ENCODE data around the gene CLEC2A.
"Not testable (repeated sequence)": the region's sequence is repeated elsewhere in the genome, so short reads cannot be mapped to it uniquely, and the experiment has no call there.

The CLEC2A gene

DNA sequence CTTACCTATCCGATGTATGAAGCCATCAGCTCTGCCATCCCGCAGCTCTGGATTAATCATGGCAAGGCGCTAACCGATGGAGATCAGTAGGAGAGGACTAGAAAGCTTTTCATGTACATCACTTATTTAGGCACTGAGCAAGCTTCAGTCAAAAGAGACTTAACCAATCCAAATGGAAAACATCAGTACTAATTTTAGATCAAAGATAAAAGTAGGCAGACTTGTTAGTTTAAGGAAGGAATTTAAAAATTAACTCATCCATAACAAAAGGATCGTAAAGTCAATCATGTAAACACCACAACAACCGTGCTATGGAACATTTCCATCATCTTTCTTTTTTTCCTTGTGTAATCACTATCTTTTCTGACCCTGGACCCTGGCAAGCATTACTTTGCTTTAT, at the start of gene CLEC2A:
Gene CLEC2A (minus strand): TSS at position 101 of the 400 bp plus-strand sequence. CDS start 41 bp downstream, at position 60.
- ChIA-PET POLR2A (no interaction called here), CTCF (interaction anchor here (1.1 to 1.7 kb wide), 3 partner anchors 8 to 191 kb away, joined by 3 to 10 read pairs (median 5); no protein-coding TSS in a partner anchor)
- no peak for DNase-seq (ENCODE audit: low read depth, low spot score)
- TF ChIP-seq, protein P1, sequence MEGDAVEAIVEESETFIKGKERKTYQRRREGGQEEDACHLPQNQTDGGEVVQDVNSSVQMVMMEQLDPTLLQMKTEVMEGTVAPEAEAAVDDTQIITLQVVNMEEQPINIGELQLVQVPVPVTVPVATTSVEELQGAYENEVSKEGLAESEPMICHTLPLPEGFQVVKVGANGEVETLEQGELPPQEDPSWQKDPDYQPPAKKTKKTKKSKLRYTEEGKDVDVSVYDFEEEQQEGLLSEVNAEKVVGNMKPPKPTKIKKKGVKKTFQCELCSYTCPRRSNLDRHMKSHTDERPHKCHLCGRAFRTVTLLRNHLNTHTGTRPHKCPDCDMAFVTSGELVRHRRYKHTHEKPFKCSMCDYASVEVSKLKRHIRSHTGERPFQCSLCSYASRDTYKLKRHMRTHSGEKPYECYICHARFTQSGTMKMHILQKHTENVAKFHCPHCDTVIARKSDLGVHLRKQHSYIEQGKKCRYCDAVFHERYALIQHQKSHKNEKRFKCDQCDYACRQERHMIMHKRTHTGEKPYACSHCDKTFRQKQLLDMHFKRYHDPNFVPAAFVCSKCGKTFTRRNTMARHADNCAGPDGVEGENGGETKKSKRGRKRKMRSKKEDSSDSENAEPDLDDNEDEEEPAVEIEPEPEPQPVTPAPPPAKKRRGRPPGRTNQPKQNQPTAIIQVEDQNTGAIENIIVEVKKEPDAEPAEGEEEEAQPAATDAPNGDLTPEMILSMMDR (IDR thresholded peaks at IDR 0.05; ENCODE audit: insufficient read depth, low read length, missing control alignments) = no peak
- no peak within 1 kb of the TSS for H3K4me3 ChIP-seq (ENCODE audit: low read depth, low read length)

DNA sequence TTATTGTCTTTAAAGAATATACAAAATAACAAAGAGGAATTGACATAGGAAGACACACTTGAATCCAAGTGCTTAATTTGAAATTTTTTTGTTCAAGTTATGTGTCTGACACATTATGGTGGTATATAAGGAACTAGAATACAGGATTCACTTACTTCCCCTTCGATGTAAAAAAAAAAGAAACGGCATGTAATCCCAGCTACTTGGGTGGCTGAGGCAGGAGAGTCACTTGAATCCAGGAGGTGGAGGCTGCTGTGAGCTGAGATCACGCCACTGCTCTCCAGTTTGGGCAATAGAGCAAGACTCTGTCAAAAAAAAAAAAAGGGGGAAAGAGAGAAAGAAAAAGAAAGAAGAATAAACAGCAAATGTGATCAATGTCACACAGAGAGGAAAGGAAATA, 48.0 kb upstream of the CLEC2A start:
- POLR2A ChIA-PET = no interaction called here
- no peak for DNase-seq (ENCODE audit: low read depth, low spot score)
- CTCF ChIA-PET = no interaction called here
- TF ChIP-seq, protein P1 (IDR thresholded peaks at IDR 0.05; ENCODE audit: insufficient read depth, low read length, missing control alignments) = no peak
- H3K4me3 ChIP-seq (ENCODE audit: low read depth, low read length) = no peak overlapping the region

GRCh38 chr12:9977916-9978315, 45.7 kb upstream of the CLEC2A start:
- H3K4me3 ChIP-seq (ENCODE audit: low read depth, low read length) = no peak overlapping the region
- ChIA-PET CTCF (interaction anchor here (1.3 kb wide), 1 partner anchor 228 kb away, joined by 4 read pairs; no protein-coding TSS in a partner anchor), POLR2A (no interaction called here)
- DNase-seq (ENCODE audit: low read depth, low spot score) = no peak
- TF ChIP-seq, protein P1 (IDR thresholded peaks at IDR 0.05; ENCODE audit: insufficient read depth, low read length, missing control alignments) = no peak

DNA sequence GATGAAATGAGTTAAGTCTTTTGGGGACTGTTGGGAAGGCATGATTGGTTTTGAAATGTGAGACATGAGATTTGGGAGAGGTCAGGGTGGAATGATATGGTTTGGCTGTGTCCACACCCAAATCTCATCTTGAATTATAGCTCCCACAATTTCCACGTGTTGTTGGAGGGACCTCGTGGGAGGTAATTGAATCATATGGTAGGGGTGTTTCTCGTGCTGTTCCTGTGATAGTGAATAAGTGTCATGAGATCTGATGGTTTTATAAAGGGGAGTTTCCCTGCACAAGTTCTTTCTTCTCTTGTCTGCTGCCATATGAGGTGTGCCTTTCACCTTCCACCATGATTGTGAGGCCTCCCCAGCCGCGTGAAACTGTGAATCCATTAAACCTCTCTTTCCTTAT, 44.5 kb upstream of the CLEC2A start:
- POLR2A ChIA-PET; CTCF ChIA-PET; DNase-seq (ENCODE audit: low read depth, low spot score); H3K4me3 ChIP-seq (ENCODE audit: low read depth, low read length): not testable (repeated sequence)

- DNase-seq (ENCODE audit: low read depth, low spot score) = no peak
- no peak overlapping the region for H3K4me3 ChIP-seq (ENCODE audit: low read depth, low read length)
- TF ChIP-seq, protein P1 (IDR thresholded peaks at IDR 0.05; ENCODE audit: insufficient read depth, low read length, missing control alignments) = no peak
- ChIA-PET POLR2A (no interaction called here), CTCF (no interaction called here)
Measured at GRCh38 chr12:9975614-9976013, 43.4 kb upstream of the CLEC2A start.

GRCh38 chr12:9974731-9975130, 42.6 kb upstream of the CLEC2A start:
- CTCF ChIA-PET; DNase-seq (ENCODE audit: low read depth, low spot score); H3K4me3 ChIP-seq (ENCODE audit: low read depth, low read length); POLR2A ChIA-PET: not testable (repeated sequence)

GRCh38 chr12:9973949-9974348, 41.8 kb upstream of the CLEC2A start:
- H3K4me3 ChIP-seq (ENCODE audit: low read depth, low read length) = no peak overlapping the region
- TF ChIP-seq, protein P1 (IDR thresholded peaks at IDR 0.05; ENCODE audit: insufficient read depth, low read length, missing control alignments) = no peak
- CTCF ChIA-PET = no interaction called here
- no peak for DNase-seq (ENCODE audit: low read depth, low spot score)
- POLR2A ChIA-PET = no interaction called here

Data from AG04449 (cell line).